HG03039 (cell line): Measurements from ENCODE around the gene IGSF21.

Source experiments
- ATAC-seq: cut with Tn5 transposase; IDR thresholded peaks from one replicate; pipeline ENCODE4 v1.9.1; 2021; ENCODE audit warnings: mild to moderate bottlenecking, moderate library complexity; ENCODE audit not compliant: unreplicated experiment

Gene IGSF21

GRCh38 chr1:18203645-18204044, 96.0 kb downstream of the IGSF21 start:
- ATAC-seq: no peak

- ATAC-seq: no peak
These were observed 97.0 kb downstream of the IGSF21 start for GRCh38 chr1:18204575-18204974.

- no peak for ATAC-seq
These were observed 97.7 kb downstream of the IGSF21 start for GRCh38 chr1:18205319-18205718.

GRCh38 chr1:18211764-18212163, 104.2 kb downstream of the IGSF21 start:
- ATAC-seq: no peak

- ATAC-seq: no peak
These were observed 109.9 kb downstream of the IGSF21 start for GRCh38 chr1:18217398-18218043.

GRCh38 chr1:18229625-18230024, 122.0 kb downstream of the IGSF21 start:
- ATAC-seq: no peak

GRCh38 chr1:18230321-18230720, 122.7 kb downstream of the IGSF21 start:
- ATAC-seq: no peak

- no peak for ATAC-seq
These were observed 123.2 kb downstream of the IGSF21 start for GRCh38 chr1:18230840-18231239.

GRCh38 chr1:18232052-18232451, 124.5 kb downstream of the IGSF21 start:
- ATAC-seq: no peak

- no peak for ATAC-seq
These were observed 125.7 kb downstream of the IGSF21 start for GRCh38 chr1:18233176-18233864.

- ATAC-seq: no peak
These were observed 127.2 kb downstream of the IGSF21 start for GRCh38 chr1:18234790-18235242.

GRCh38 chr1:18237371-18237770, 129.8 kb downstream of the IGSF21 start:
- no peak for ATAC-seq

- no peak for ATAC-seq
These were observed 130.6 kb downstream of the IGSF21 start for GRCh38 chr1:18238190-18238589.

- ATAC-seq: no peak
These were observed 132.1 kb downstream of the IGSF21 start for GRCh38 chr1:18239671-18240070.

- no peak for ATAC-seq
These were observed 133.3 kb downstream of the IGSF21 start for GRCh38 chr1:18240906-18241305.

- no peak for ATAC-seq
These were observed 134.3 kb downstream of the IGSF21 start for GRCh38 chr1:18241891-18242290.

GRCh38 chr1:18243503-18244175, 136.0 kb downstream of the IGSF21 start:
- no peak for ATAC-seq

GRCh38 chr1:18244762-18245161, 137.2 kb downstream of the IGSF21 start:
- ATAC-seq: no peak

GRCh38 chr1:18245647-18246046, 138.0 kb downstream of the IGSF21 start:
- no peak for ATAC-seq

GRCh38 chr1:18246543-18246942, 138.9 kb downstream of the IGSF21 start:
- ATAC-seq: no peak

GRCh38 chr1:18247151-18247550, 139.6 kb downstream of the IGSF21 start:
- no peak for ATAC-seq

GRCh38 chr1:18249631-18250030, 142.0 kb downstream of the IGSF21 start:
- ATAC-seq: no peak
